Central memory CD8-positive, alpha-beta T cell (primary cell): ENCODE results near the gene CKMT2.

Experiments
- ATAC-seq: fragments of 150-1000 bp; cut with Tn5 transposase; replicated peaks from 2 replicates; pipeline ENCODE4 v1.10.0; 2022; ENCODE audit warnings: mild to moderate bottlenecking, moderate FRiP score, moderate number of reproducible peaks; ENCODE audit not compliant: poor library complexity, severe bottlenecking; ENCODE audit errors: extremely low read depth
- DNase-seq, 2 donors: peaks; one replicate each; pipeline ENCODE4 v3.0.0; 2021; ENCODE audit warnings: low spot score in 2 of 2
- H3K27ac Mint-ChIP-seq: one replicate; pipeline ENCODE4 v1.8.0; 2022; ENCODE audit warnings: low read depth, mild to moderate bottlenecking, moderate library complexity, mixed read lengths
- H3K27me3 Mint-ChIP-seq: one replicate; pipeline ENCODE4 v1.8.0; 2022; ENCODE audit warnings: mixed read lengths
- H3K36me3 Mint-ChIP-seq: one replicate; pipeline ENCODE4 v1.8.0; 2022; ENCODE audit warnings: mild to moderate bottlenecking, moderate library complexity, mixed read lengths; ENCODE audit not compliant: insufficient read depth
- H3K4me1 Mint-ChIP-seq: one replicate; pipeline ENCODE4 v1.8.0; 2022; ENCODE audit warnings: mixed read lengths
- H3K4me3 Mint-ChIP-seq: one replicate; pipeline ENCODE4 v1.8.0; 2022; ENCODE audit warnings: mild to moderate bottlenecking, moderate library complexity, mixed read lengths
- H3K9me3 Mint-ChIP-seq: one replicate; pipeline ENCODE4 v1.8.0; 2022; ENCODE audit warnings: mixed read lengths

Gene CKMT2

GRCh38 chr5:81233080-81233634 is at the start of gene CKMT2:
TSS of gene CKMT2 (plus strand) at chr5:81233322. CDS start at chr5:81251133, 17,811 bp downstream.
- DNase-seq (no peak), ATAC-seq (no peak)
- Mint-ChIP-seq H3K36me3 (no peaks in the 10 kb centered on the region), H3K9me3 (no peaks in the 10 kb centered on the region), H3K27me3 (no peaks in the 10 kb centered on the region), H3K4me3 (no peak within 1 kb of the TSS), H3K27ac (no peak within 1 kb of the TSS), H3K4me1 (peaks cover 5% of the 10 kb centered on the region)

GRCh38 chr5:81183811-81184748 is 49.0 kb upstream of the CKMT2 start:
- DNase-seq = no peak
- Mint-ChIP-seq H3K27ac (no peak overlapping the region), H3K27me3 (no peaks in the 10 kb centered on the region), H3K4me3 (no peak overlapping the region), H3K9me3 (no peaks in the 10 kb centered on the region), H3K36me3 (peaks cover 5% of the 10 kb centered on the region), H3K4me1 (peaks cover 11% of the 10 kb centered on the region)
- no peak for ATAC-seq

DNA sequence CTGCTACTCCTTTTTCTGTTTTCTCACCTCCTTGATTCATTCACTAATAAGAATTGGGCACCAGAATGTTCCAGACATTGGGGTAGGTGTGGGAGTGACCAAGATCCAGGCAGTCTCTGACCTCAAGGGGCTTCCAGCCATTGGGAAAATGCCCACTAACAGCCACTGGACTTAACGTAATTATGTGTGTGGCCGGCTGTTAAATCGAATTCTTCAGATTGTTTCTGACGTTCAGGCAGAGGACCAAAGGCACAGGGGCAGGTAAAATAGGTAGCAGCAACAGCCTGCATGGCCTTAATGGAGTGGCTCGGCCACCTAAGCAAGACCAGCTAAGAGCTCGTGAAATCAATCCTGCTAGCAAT is 48.4 kb upstream of the CKMT2 start:
- Mint-ChIP-seq H3K9me3 (no peaks in the 10 kb centered on the region), H3K27me3 (no peaks in the 10 kb centered on the region), H3K4me3 (no peak overlapping the region)

GRCh38 chr5:81187885-81188284 is 45.2 kb upstream of the CKMT2 start:
- Mint-ChIP-seq H3K27ac (no peak overlapping the region), H3K36me3 (peaks cover 1% of the 10 kb centered on the region), H3K27me3 (no peaks in the 10 kb centered on the region), H3K4me1 (peaks cover 11% of the 10 kb centered on the region), H3K4me3 (no peak overlapping the region), H3K9me3 (no peaks in the 10 kb centered on the region)
- ATAC-seq (no peak), DNase-seq (no peak)

More for the DNA sequence above, 48.4 kb upstream of the CKMT2 start:
- Mint-ChIP-seq H3K36me3 (peaks cover 5% of the 10 kb centered on the region), H3K4me1 (peaks cover 11% of the 10 kb centered on the region), H3K27ac (no peak overlapping the region)
- no peak for ATAC-seq
- no peak for DNase-seq

DNA sequence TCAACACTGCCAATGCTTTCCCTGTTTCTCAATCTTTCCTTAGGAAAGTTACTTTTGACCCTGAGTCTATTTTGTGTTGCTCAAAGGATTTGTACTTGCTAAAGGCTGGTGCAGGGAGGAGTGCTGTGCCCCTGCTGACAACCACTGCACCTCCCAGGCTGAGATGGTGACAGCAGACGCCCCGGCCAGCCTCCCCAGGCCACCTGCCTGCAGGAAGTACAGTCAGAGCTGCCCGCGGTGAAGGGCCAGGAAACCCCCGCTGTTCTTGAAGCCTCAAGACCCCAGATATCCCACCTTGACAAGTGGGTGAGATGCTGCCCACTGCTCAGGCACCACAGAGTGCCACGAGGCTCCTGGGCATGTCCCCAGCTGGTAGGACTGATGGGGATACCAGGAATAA is 44.2 kb upstream of the CKMT2 start:
- H3K27me3 Mint-ChIP-seq = no peaks in the 10 kb centered on the region
- no peak for DNase-seq
- no peak for ATAC-seq
- H3K27ac Mint-ChIP-seq = peak overlapping the region; percentile 38
- H3K9me3 Mint-ChIP-seq = no peaks in the 10 kb centered on the region
- H3K36me3 Mint-ChIP-seq = peaks cover 1% of the 10 kb centered on the region
- H3K4me1 Mint-ChIP-seq = peaks cover 11% of the 10 kb centered on the region
- no peak overlapping the region for H3K4me3 Mint-ChIP-seq

DNA sequence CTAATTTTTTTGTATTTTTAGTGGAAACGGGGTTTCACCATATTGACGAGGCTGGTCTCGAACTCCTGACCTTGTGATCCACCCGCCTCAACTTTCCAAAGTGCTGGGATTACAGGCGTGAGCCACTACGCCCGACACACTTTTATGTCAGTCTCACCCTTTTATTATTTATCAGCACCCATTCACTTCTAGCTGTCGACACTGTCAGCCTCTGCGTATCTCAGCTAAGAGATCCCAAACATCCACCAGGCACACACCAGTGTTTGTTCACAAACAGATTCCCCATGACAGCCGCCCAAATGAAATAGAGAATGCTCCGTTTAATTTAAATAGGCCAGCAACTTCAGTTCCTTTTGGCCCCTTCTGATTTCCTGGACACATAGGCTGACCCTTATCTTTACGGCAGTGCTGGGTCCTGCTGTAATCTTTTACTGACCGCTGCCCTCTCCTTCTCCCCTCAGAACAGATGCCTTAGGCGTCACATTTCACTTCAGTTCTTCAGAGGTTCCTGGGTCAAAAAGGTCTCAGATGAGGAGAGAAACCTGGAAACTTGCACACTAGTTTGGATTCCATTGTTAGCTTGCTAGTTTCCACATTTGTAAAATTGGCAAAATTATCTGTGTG is 43.1 kb upstream of the CKMT2 start:
- DNase-seq (no peak), ATAC-seq (no peak)
- peaks cover 1% of the 10 kb centered on the region for H3K36me3 Mint-ChIP-seq
- no peaks in the 10 kb centered on the region for H3K27me3 Mint-ChIP-seq
- H3K27ac Mint-ChIP-seq = no peak overlapping the region
- no peak overlapping the region for H3K4me3 Mint-ChIP-seq
- no peaks in the 10 kb centered on the region for H3K9me3 Mint-ChIP-seq
- peaks cover 16% of the 10 kb centered on the region for H3K4me1 Mint-ChIP-seq

- Mint-ChIP-seq H3K4me1 (peaks cover 13% of the 10 kb centered on the region), H3K4me3 (no peak overlapping the region), H3K36me3 (no peaks in the 10 kb centered on the region), H3K27me3 (no peaks in the 10 kb centered on the region), H3K9me3 (no peaks in the 10 kb centered on the region), H3K27ac (no peak overlapping the region)
- no peak for DNase-seq
- no peak for ATAC-seq
Observed at GRCh38 chr5:81191726-81192372, 41.3 kb upstream of the CKMT2 start.

DNA sequence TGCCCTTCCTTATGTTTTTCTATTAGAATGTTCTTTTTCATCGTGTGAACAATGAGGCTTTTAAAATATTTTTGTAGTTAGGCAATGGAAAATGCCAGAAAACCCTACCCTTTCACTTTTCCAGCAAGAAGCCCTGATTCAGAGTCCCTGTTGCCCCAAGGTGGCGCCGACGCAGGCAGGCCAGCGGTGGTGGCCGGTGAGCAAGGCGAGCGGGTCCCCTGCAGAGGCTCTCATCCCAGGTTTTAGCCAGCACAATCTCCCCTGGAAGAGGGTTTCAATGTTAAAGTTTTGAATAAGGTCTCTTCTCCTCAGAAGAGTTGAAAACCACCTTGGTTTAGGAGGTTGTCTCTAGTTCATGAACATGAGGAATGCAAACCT is 40.8 kb upstream of the CKMT2 start:
- ATAC-seq (no peak), DNase-seq (no peak)
- Mint-ChIP-seq H3K4me1 (peaks cover 13% of the 10 kb centered on the region), H3K4me3 (no peak overlapping the region), H3K27ac (no peak overlapping the region), H3K27me3 (no peaks in the 10 kb centered on the region), H3K36me3 (no peaks in the 10 kb centered on the region), H3K9me3 (no peaks in the 10 kb centered on the region)

DNA sequence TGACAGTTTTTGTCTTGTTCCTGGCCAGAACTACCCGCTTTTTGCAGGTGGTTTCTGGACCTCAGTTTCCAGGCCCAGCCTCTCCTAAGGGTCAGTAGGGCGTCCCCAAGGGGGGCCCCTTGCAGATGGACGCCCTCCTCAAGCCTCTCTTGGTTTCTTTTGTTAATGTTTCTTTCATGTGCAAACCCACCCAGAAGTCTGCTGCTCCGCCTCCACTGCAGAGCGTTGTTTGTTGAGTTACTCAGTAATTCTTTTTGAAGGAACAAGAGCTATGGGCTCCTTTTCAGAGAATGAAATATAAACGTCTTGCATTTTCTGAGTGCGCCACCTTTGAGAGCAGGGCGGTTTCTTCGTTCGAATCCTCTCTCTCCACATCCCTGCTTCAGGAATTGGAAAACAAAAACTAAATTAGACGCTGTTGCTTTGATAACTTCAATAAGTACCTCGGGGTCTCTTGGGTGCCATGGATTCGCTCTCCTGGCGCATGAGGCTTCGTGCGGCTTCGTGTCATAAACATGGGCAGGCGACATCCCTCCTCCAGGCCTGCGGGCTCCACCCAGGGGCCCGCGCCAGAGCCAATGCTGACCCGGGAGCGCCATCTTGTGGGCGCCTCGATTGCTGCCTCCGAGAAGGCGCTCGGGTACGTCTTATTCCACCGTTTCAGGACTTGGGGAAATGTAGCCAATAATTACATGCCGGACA is 38.3 kb upstream of the CKMT2 start:
- H3K9me3 Mint-ChIP-seq = no peaks in the 10 kb centered on the region
- H3K4me1 Mint-ChIP-seq = peaks cover 7% of the 10 kb centered on the region
- H3K4me3 Mint-ChIP-seq = no peak overlapping the region
- no peak overlapping the region for H3K27ac Mint-ChIP-seq
- H3K36me3 Mint-ChIP-seq = no peaks in the 10 kb centered on the region
- peak; percentile 88 for ATAC-seq
- no peaks in the 10 kb centered on the region for H3K27me3 Mint-ChIP-seq
- peak; percentile 58 to 62 for DNase-seq

DNA sequence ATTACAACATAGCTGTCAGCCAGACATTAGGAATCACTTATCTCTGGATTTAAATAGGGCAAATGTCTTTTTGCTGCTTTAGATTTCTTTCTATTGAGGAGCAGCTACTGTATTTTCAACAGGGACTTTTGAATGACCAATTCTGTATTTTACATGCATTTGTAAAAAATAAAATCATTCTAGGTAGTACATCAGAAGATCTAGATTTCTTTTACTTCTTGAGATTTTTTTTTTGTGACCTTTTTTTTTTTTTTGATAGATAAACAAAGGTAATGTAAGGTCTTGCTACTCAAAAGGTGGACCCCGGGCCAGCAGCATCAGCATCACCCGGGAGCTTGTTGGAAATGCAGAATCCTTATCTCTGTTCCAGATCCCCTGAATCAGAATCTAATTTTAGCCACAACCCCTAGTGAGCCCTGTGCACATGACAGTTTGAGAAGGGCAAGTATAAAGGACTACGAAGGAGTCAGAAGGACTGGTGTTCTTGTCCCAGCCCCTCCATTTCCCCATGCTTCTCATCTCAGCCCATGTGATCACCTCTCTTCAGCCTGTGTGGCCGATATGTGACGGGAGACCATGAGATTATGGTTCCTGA is 37.7 kb upstream of the CKMT2 start:
- DNase-seq (no peak), ATAC-seq (no peak)
- H3K4me1 Mint-ChIP-seq = peaks cover 7% of the 10 kb centered on the region
- H3K4me3 Mint-ChIP-seq = no peak overlapping the region
- no peaks in the 10 kb centered on the region for H3K9me3 Mint-ChIP-seq
- no peak overlapping the region for H3K27ac Mint-ChIP-seq
- H3K36me3 Mint-ChIP-seq = no peaks in the 10 kb centered on the region
- H3K27me3 Mint-ChIP-seq = no peaks in the 10 kb centered on the region

DNA sequence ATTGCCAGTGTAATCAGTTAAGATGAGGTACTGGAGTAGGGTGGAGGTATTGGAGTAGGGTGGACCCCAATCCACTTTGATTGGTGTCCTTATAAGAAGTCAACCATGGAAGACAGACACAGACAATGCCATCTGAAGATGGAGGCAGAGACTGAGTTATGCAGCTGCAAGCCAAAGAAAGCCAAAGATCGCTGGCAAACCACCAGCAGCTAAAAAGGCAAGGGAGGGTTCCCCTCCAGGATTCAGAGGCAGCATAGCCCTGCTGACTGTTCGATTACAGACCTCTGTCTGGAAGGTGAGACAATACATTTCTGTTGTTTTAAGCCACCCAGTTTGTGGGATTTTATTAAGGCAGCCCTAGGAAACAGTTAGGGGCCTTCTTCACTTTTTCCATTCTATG is 30.5 kb upstream of the CKMT2 start:
- Mint-ChIP-seq H3K4me3 (no peak overlapping the region), H3K36me3 (peaks cover 3% of the 10 kb centered on the region), H3K4me1 (no peaks in the 10 kb centered on the region), H3K27me3 (no peaks in the 10 kb centered on the region), H3K27ac (no peak overlapping the region), H3K9me3 (no peaks in the 10 kb centered on the region)
- no peak for DNase-seq
- ATAC-seq = no peak

DNA sequence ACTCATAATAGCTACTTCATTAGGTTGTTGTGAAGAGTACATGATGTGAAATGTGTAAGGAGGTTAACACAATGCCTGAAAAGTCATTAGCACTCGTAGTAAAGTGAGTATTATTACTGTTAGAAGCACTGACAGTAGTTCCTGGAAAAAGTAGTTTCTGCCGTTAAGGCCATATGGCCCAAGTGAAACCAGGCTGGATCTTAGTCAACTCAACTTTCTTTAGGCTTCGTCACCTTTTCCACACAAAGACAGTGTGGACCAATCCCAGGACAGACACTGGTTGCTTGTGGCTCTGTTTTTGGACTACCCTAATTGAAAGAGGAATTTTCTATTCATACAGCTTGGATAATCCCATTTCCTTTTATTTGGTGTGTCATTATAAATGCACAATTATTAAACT is 29.4 kb upstream of the CKMT2 start:
- H3K4me1 Mint-ChIP-seq = no peaks in the 10 kb centered on the region
- no peak overlapping the region for H3K27ac Mint-ChIP-seq
- ATAC-seq = no peak
- no peaks in the 10 kb centered on the region for H3K27me3 Mint-ChIP-seq
- DNase-seq = no peak
- no peak overlapping the region for H3K4me3 Mint-ChIP-seq
- no peaks in the 10 kb centered on the region for H3K9me3 Mint-ChIP-seq
- H3K36me3 Mint-ChIP-seq = peaks cover 6% of the 10 kb centered on the region
